K562 (cell line): ENCODE data around the gene C3AR1.

Experiments
- ARNT ChIP-seq, 2 experiments: fragments of 450-650 bp; IDR thresholded peaks; 2 replicates each; pipeline ENCODE4 v1.6.1; 2016; ENCODE audit warnings: mild to moderate bottlenecking in 1 of 2
- CTCF ChIP-seq, 3 experiments: IDR thresholded peaks in 2 of 3; conservative IDR thresholded peaks in 1 of 3; 2 replicates each; pipeline ENCODE4 v1.5.1; 2011 to 2012; ENCODE audit warnings: low read length in 3 of 3, mild to moderate bottlenecking in 3 of 3, control low read depth in 2 of 3, improper control_type of control experiment in 1 of 3, inconsistent platforms in 1 of 3, low read depth in 1 of 3, mixed read lengths in 1 of 3, moderate library complexity in 1 of 3; ENCODE audit not compliant: insufficient read depth in 2 of 3
- PHF20 ChIP-seq: fragments of 450-650 bp; IDR thresholded peaks from 2 replicates; pipeline ENCODE4 v1.6.1; 2018; ENCODE audit not compliant: partially characterized antibody
- RAD21 ChIP-seq, 2 experiments: fragments of 250-450 bp in 1 of 2; fragments of 450-650 bp in 1 of 2; sonication (Bioruptor Pico) in 1 of 2; formaldehyde crosslinking in 1 of 2; IDR thresholded peaks in 1 of 2; conservative IDR thresholded peaks in 1 of 2; 2 replicates each; pipeline versions ENCODE4 v1.4.0 to v1.8.0; 2020 to 2022; ENCODE audit warnings: mild to moderate bottlenecking in 2 of 2, moderate library complexity in 1 of 2
- SIN3B ChIP-seq: fragments of 450-650 bp; IDR thresholded peaks from 2 replicates; pipeline ENCODE4 v1.6.1; 2017; ENCODE audit warnings: low read depth, mild to moderate bottlenecking, moderate library complexity
- SP1 ChIP-seq: sonication (generic); formaldehyde crosslinking; IDR thresholded peaks from 2 replicates; pipeline ENCODE4 v1.8.1; 2022; ENCODE audit warnings: mild to moderate bottlenecking, missing genetic modification reagents
- SRSF9 ChIP-seq: fragments of 200-400 bp; formaldehyde crosslinking; IDR thresholded peaks from 2 replicates; pipeline ENCODE4 v1.6.1; 2017; ENCODE audit warnings: low read depth, low read length, borderline replicate concordance
- ZNF512 ChIP-seq: IDR thresholded peaks from 2 replicates; pipeline ENCODE4 v1.6.1; 2016; ENCODE audit warnings: missing genetic modification characterization, missing compliant biosample characterization

GRCh38 chr12:8045952-8046944 lies 19.9 kb downstream of the C3AR1 start:
- TF ChIP-seq ARNT (IDR thresholded peaks at IDR 0.05) (no peak), CTCF (IDR thresholded peaks at IDR 0.05 in 2 of 3, conservative IDR thresholded peaks at IDR 0.05 in 1 of 3; ENCODE audit: insufficient read depth in 2 of 3, low read depth in 1 of 3, low read length in 3 of 3) (peak; percentile 73 to 74 (median 73)), ZNF512 (no peak), PHF20 (no peak), SIN3B (no peak), RAD21 (CRISPR knock-in tag; conservative IDR thresholded peaks at IDR 0.05 in 1 of 2, IDR thresholded peaks at IDR 0.05 in 1 of 2) (peak; percentile 60 to 73), SRSF9 (no peak), SP1 (CRISPR knock-in tag) (no peak)
